H9 (cell line): ENCODE measurements around the gene WNT5B. TPM values are rescaled to one million over a fixed set of nuclear protein-coding genes. Genes with fewer than 3 reads are reported as not detected.

Experiments used
- DNase-seq: peaks from one replicate; pipeline ENCODE4 v3.0.0-alpha.2; 2017
- H2AFZ ChIP-seq: one replicate; pipeline ENCODE4 v1.6.1; 2013; ENCODE audit warnings: mild to moderate bottlenecking, low read length, control low read depth, moderate library complexity
- H2AK5ac ChIP-seq: 2 replicates; pipeline ENCODE4 v1.6.1; 2013; ENCODE audit warnings: low read length, control low read depth, mixed read lengths; ENCODE audit not compliant: insufficient read length
- H2BK120ac ChIP-seq: one replicate; pipeline ENCODE4 v1.6.1; 2013; ENCODE audit warnings: low read depth, mild to moderate bottlenecking, low read length, control low read depth, inconsistent platforms; ENCODE audit not compliant: poor library complexity, severe bottlenecking
- H2BK12ac ChIP-seq: 2 replicates; pipeline ENCODE4 v1.6.1; 2013; ENCODE audit warnings: low read length, control low read depth, mixed read lengths, low read depth; ENCODE audit not compliant: insufficient read length
- H2BK15ac ChIP-seq: 2 replicates; pipeline ENCODE4 v1.6.1; 2013; ENCODE audit warnings: low read depth, low read length, control low read depth
- H2BK20ac ChIP-seq: one replicate; pipeline ENCODE4 v1.6.1; 2013; ENCODE audit warnings: low read depth, mild to moderate bottlenecking, low read length, control low read depth, inconsistent platforms; ENCODE audit not compliant: poor library complexity, severe bottlenecking
- H2BK5ac ChIP-seq: 2 replicates; pipeline ENCODE4 v1.6.1; 2013; ENCODE audit warnings: low read length, control low read depth, mixed read lengths; ENCODE audit not compliant: insufficient read length
- H3K14ac ChIP-seq: 2 replicates; pipeline ENCODE4 v1.6.1; 2013; ENCODE audit warnings: low read length, control low read depth; ENCODE audit not compliant: insufficient read depth
- H3K18ac ChIP-seq: 2 replicates; pipeline ENCODE4 v1.6.1; 2013; ENCODE audit warnings: low read depth, mild to moderate bottlenecking, mixed read lengths, low read length, control low read depth; ENCODE audit not compliant: insufficient read length
- H3K23ac ChIP-seq: 2 replicates; pipeline ENCODE4 v1.6.1; 2013; ENCODE audit warnings: low read length, control low read depth, mixed read lengths, low read depth; ENCODE audit not compliant: insufficient read length
- H3K23me2 ChIP-seq: 2 replicates; pipeline ENCODE4 v1.6.1; 2013; ENCODE audit warnings: low read depth, mild to moderate bottlenecking, mixed read lengths, low read length, control low read depth; ENCODE audit not compliant: insufficient read length, poor library complexity, severe bottlenecking
- H3K27ac ChIP-seq: 2 replicates; pipeline ENCODE4 v1.5.1; 2013; ENCODE audit warnings: low read length, control low read depth, mixed read lengths, low read depth; ENCODE audit not compliant: insufficient read length
- H3K27me3 ChIP-seq: 2 replicates; pipeline ENCODE4 v1.6.1; 2013; ENCODE audit warnings: low read length, control low read depth, inconsistent platforms; ENCODE audit not compliant: insufficient read depth
- H3K4ac ChIP-seq: 2 replicates; pipeline ENCODE4 v1.6.1; 2013; ENCODE audit warnings: low read depth, mild to moderate bottlenecking, control low read depth, inconsistent platforms, low read length, moderate library complexity
- H3K4me1 ChIP-seq: 2 replicates; pipeline ENCODE4 v1.6.1; 2013; ENCODE audit warnings: low read length, control low read depth, inconsistent platforms; ENCODE audit not compliant: insufficient read depth
- H3K4me2 ChIP-seq: 2 replicates; pipeline ENCODE4 v1.6.1; 2013; ENCODE audit warnings: low read length, control low read depth, mixed read lengths; ENCODE audit not compliant: insufficient read length, insufficient read depth
- H3K56ac ChIP-seq: 2 replicates; pipeline ENCODE4 v1.6.1; 2013; ENCODE audit warnings: low read depth, mild to moderate bottlenecking, mixed read lengths, low read length, control low read depth; ENCODE audit not compliant: insufficient read length
- H3K79me1 ChIP-seq: 2 replicates; pipeline ENCODE4 v1.6.1; 2013; ENCODE audit warnings: low read depth, mild to moderate bottlenecking, moderate library complexity, low read length, control low read depth, inconsistent platforms; ENCODE audit not compliant: insufficient read depth, poor library complexity, severe bottlenecking
- H3K79me2 ChIP-seq: 2 replicates; pipeline ENCODE4 v1.6.1; 2013; ENCODE audit warnings: low read length, control low read depth, inconsistent platforms; ENCODE audit not compliant: insufficient read depth
- H3K9ac ChIP-seq: 2 replicates; pipeline ENCODE4 v1.6.1; 2013; ENCODE audit warnings: low read length, control low read depth, mixed read lengths; ENCODE audit not compliant: insufficient read length; ENCODE audit errors: extremely low read depth
- H3K9me3 ChIP-seq: one replicate; pipeline ENCODE4 v1.6.1; 2013; ENCODE audit warnings: low read depth, low read length, inconsistent platforms; ENCODE audit not compliant: control insufficient read depth
- H3T11ph ChIP-seq: one replicate; pipeline ENCODE4 v1.6.1; 2013; ENCODE audit warnings: mild to moderate bottlenecking, low read length, control low read depth, inconsistent platforms
- H4K20me1 ChIP-seq: one replicate; pipeline ENCODE4 v1.6.1; 2013; ENCODE audit not compliant: control insufficient read depth, insufficient read length, insufficient read depth
- H4K5ac ChIP-seq: 2 replicates; pipeline ENCODE4 v1.6.1; 2013; ENCODE audit warnings: low read depth, mild to moderate bottlenecking, mixed read lengths, low read length, control low read depth; ENCODE audit not compliant: insufficient read length
- H4K8ac ChIP-seq: replicated peaks from 2 replicates; pipeline ENCODE4 v1.6.1; 2013; ENCODE audit warnings: low read length, control low read depth, mixed read lengths, low read depth; ENCODE audit not compliant: insufficient read length
- H4K91ac ChIP-seq: 2 replicates; pipeline ENCODE4 v1.6.1; 2013; ENCODE audit warnings: low read depth, mild to moderate bottlenecking, moderate library complexity, mixed read lengths, low read length, control low read depth; ENCODE audit not compliant: insufficient read length
- H3K27ac Mint-ChIP-seq, 3 experiments: 2 replicates in 2 of 3; 3 replicates in 1 of 3; pipeline ENCODE4 v1.8.0; 2020 to 2021; ENCODE audit warnings: mixed read lengths in 3 of 3, mild to moderate bottlenecking in 1 of 3, moderate library complexity in 1 of 3
- H3K27me3 Mint-ChIP-seq: 2 replicates; pipeline ENCODE4 v1.8.0; 2021; ENCODE audit warnings: low read depth, mild to moderate bottlenecking, moderate library complexity, mixed read lengths
- H3K36me3 Mint-ChIP-seq, 3 experiments: 2 replicates in 2 of 3; 3 replicates in 1 of 3; pipeline ENCODE4 v1.8.0; 2020 to 2021; ENCODE audit warnings: low read depth in 3 of 3, mixed read lengths in 3 of 3; ENCODE audit not compliant: insufficient read depth in 1 of 3
- H3K4me1 Mint-ChIP-seq, 2 experiments: 2 replicates each; pipeline ENCODE4 v1.8.0; 2020; ENCODE audit warnings: mixed read lengths in 2 of 2
- H3K4me3 Mint-ChIP-seq, 2 experiments: 2 replicates in 1 of 2; 3 replicates in 1 of 2; pipeline ENCODE4 v1.8.0; 2020 to 2021; ENCODE audit warnings: mild to moderate bottlenecking in 2 of 2, mixed read lengths in 2 of 2, moderate library complexity in 1 of 2
- H3K9me3 Mint-ChIP-seq, 2 experiments: 2 replicates in 1 of 2; 3 replicates in 1 of 2; pipeline ENCODE4 v1.8.0; 2020; ENCODE audit warnings: mild to moderate bottlenecking in 2 of 2, mixed read lengths in 2 of 2, moderate library complexity in 1 of 2
- WGBS: extraction: QIAGEN DNeasy Blood & Tissue Kit; methylation state at CpG from one replicate; pipeline ENCODE4 v1.1.7; 2013; ENCODE audit warnings: missing lambda C conversion rate, low lambda C conversion rate, mixed read lengths; ENCODE audit not compliant: insufficient read length; ENCODE audit errors: extremely low coverage; 5-methylcytosine and 5-hydroxymethylcytosine counted together
- total RNA-seq: library from RNA; stranded (reverse); gene quantifications from 2 replicates; pipeline ENCODE4 v1.2.1, GENCODE V29; 2021
- TF ChIP-seq, protein P1 (sequence below): fragments of 200-600 bp; sonication (generic); conservative IDR thresholded peaks from 3 replicates; pipeline ENCODE4 v1.8.0; 2021; ENCODE audit warnings: antibody characterized with exemption, mild to moderate bottlenecking

WNT5B gene
- total RNA-seq, 1 experiment from 2014 or later, result 1.5 TPM

DNA sequence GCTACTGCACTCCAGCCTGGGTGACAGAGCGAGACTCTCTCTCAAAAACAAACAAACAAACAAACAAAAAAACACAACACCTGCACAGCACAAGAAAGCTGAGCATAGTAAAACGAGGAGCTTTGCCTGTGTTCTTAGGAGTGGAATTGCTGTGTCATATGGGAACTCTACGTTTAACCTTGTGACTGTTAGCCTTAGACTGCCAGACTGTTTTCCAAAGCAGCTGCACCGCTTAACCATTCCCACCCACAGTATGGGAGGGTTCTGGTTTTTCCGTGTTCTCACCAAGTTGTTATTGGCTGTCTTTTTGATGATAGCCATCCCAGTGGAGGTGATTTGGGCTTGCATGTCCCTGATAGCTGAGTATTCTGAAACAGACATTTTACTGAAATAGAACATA is 9.2 kb downstream of the WNT5B start:
- Histone ChIP-seq H3K14ac (no peak overlapping the region), H4K5ac (no peak overlapping the region), H3K23ac (no peak overlapping the region), H3K9ac (no peak overlapping the region), H2BK5ac (no peak overlapping the region), H3K18ac (no peak overlapping the region), H2BK12ac (no peak overlapping the region), H4K8ac (no peak overlapping the region), H2AFZ (no peak overlapping the region), H3K4ac (no peak overlapping the region), H3K4me1 (peaks cover 2% of the 10 kb centered on the region; the same call in 1 of the 2 replicates), H3K23me2 (no peaks in the 10 kb centered on the region), H4K20me1 (no peaks in the 10 kb centered on the region), H2BK20ac (no peak overlapping the region), H3K27ac (no peak overlapping the region), H3K4me2 (no peak overlapping the region), H4K91ac (no peak overlapping the region), H3K56ac (no peak overlapping the region), H2BK120ac (no peak overlapping the region), H2BK15ac (no peak overlapping the region), H3K27me3 (peaks cover 4% of the 10 kb centered on the region; the same call in 1 of the 2 replicates), H3T11ph (no peak overlapping the region), H3K9me3 (no peaks in the 10 kb centered on the region), H3K79me1 (no peaks in the 10 kb centered on the region), H3K79me2 (no peaks in the 10 kb centered on the region), H2AK5ac (no peak overlapping the region)
- peaks cover 34% of the 10 kb centered on the region for H3K27me3 Mint-ChIP-seq
- H3K4me3 Mint-ChIP-seq, result no peak overlapping the region
- no peak for DNase-seq
- no peak overlapping the region for H3K27ac Mint-ChIP-seq
- no peaks in the 10 kb centered on the region; a peak in 1 of 5 replicates for H3K9me3 Mint-ChIP-seq
- TF ChIP-seq, protein P1, sequence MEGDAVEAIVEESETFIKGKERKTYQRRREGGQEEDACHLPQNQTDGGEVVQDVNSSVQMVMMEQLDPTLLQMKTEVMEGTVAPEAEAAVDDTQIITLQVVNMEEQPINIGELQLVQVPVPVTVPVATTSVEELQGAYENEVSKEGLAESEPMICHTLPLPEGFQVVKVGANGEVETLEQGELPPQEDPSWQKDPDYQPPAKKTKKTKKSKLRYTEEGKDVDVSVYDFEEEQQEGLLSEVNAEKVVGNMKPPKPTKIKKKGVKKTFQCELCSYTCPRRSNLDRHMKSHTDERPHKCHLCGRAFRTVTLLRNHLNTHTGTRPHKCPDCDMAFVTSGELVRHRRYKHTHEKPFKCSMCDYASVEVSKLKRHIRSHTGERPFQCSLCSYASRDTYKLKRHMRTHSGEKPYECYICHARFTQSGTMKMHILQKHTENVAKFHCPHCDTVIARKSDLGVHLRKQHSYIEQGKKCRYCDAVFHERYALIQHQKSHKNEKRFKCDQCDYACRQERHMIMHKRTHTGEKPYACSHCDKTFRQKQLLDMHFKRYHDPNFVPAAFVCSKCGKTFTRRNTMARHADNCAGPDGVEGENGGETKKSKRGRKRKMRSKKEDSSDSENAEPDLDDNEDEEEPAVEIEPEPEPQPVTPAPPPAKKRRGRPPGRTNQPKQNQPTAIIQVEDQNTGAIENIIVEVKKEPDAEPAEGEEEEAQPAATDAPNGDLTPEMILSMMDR, result no peak
- H3K4me1 Mint-ChIP-seq, result peaks cover 13 to 22% of the 10 kb centered on the region in 2 experiments
- no CpG with 5 or more reads among the region's 5 CpGs for WGBS
- no peaks in the 10 kb centered on the region for H3K36me3 Mint-ChIP-seq
